Testis (tissue), 2 donors: ENCODE results near the gene MICOS13.

ENCODE experiments used
- CTCF ChIP-seq, 3 experiments: fragments of 450-650 bp in 2 of 3; fragments of 200-600 bp in 1 of 3; sonication (generic) in 1 of 3; IDR thresholded peaks; one replicate each; pipeline ENCODE4 v1.5.1; 2016 to 2019; ENCODE audit warnings: antibody characterized with exemption in 3 of 3, mild to moderate bottlenecking in 2 of 3, moderate library complexity in 1 of 3
- POLR2A ChIP-seq: fragments of 450-650 bp; IDR thresholded peaks from one replicate; pipeline ENCODE4 v1.6.1; 2017; ENCODE audit warnings: antibody characterized with exemption, mild to moderate bottlenecking, moderate library complexity

- TF ChIP-seq CTCF (IDR thresholded peaks at IDR 0.05) (no peak), POLR2A (no peak)
Observed at GRCh38 chr19:5632241-5632612, 48.1 kb downstream of the MICOS13 start.
